ENCODE results near the gene KLF9.

The KLF9 gene

DNA sequence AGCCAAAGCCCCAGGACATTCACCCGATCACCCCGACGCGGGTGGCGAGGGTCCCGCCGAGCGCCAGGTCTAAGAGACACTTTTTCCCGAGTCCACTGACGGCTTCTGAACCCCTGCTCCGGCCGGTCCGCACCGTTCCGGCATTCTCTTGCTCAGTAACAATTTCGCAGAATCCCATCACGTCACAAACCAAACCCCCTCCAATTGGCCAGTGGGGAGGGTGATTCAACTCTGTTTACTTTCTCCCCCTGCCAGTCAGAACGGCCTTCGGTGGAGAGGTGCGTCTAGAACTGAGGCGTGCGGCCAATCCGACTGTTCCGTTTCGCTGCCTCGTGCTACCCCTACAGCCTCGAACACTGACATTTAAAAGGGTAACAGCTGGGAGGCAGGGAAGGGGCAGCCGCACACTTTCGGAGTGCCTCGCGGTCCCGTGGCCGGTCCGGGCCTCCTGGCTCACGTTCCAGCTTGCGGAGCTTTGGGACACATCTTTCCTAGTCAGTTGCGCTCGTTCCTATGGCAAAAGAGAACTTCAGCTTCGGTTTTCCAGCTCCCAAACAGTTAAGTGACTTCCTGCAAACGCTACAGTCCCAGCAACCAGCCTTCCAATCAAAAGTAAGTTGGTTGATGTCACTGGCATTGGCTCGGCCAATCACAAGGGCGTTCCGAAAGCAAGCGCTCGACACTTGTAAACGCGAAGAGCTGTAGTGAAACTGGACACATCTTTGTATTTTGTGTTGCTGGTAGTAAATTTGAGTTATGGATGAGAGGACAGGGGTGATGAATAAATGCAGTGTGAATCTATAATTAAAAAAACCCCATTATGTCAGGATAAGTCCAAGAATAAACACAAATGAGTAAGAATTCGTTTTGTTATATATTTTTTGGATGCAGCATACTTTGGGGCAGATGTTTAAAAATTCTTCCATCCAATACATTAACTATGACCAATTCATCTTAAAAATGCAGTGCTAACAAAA lies at the start of gene KLF9:
Gene KLF9 (minus strand): TSS at position 859 of the 977 bp plus-strand sequence. CDS start 1,294 bp downstream, outside the sequence.
- peak; percentile 78 for DNase-seq (ENCODE audit: low spot score)

DNA sequence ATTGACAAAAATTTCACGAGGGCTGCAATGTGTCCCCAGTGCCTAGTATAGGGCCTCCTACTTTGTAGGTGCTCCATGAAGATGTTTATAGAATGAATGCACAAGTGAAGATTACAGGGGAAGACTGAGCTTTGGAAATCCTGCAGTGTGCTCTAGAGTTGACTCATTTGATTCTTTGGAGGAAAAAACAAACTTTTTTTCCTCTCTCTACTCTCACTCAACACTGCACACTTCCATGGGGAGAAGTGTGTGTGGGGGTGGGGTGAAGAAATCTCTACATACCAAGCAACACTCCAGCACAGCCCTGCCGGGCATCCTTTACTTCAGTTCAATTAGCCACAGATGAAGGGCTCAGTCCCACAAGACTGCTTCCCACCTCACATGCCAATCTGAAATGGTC lies 49.4 kb upstream of the KLF9 start:
- DNase-seq (ENCODE audit: low spot score): no peak

- no peak for DNase-seq (ENCODE audit: low spot score)
Measured at GRCh38 chr9:70462300-70462699, 47.8 kb upstream of the KLF9 start.

GRCh38 chr9:70457235-70457634 lies 42.8 kb upstream of the KLF9 start:
- DNase-seq (ENCODE audit: low spot score): no peak

DNA sequence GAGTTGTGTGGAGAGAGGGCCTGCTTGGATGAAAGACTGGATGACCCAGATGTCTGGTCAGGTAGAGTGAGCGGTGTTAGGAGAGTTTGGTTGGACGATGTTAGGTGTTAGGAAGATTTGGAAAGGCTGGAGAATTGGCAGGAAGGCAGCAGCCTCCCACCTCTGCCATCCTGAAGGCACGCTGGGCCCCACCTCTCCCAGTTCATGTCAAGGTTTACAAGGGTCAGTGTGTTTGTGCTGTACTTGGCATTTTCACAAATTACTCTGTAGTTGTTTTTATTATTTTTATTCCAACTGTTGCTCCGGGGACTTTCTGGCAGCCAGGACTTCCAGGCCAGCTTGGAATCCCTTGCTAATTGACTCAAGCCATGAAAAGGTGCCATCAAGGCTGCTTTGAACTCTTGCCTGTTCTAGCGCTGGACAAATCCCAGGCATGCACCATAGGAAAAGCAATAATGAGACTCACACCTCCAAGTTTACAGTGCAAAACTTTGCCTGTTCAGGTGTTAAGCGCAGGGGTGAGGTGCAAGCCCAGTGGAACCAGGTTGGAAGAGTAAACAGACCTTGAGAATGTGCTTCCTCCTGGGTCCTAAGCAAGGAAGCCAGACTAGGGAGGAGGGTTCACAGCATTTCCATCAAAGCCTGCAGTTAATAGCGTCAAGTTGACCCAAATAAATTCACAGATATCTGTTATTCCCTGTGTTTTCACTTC lies 41.7 kb upstream of the KLF9 start:
- no peak for DNase-seq (ENCODE audit: low spot score)

- DNase-seq (ENCODE audit: low spot score): no peak
Measured at GRCh38 chr9:70452365-70452764, 37.9 kb upstream of the KLF9 start.

GRCh38 chr9:70451765-70452164 lies 37.3 kb upstream of the KLF9 start:
- no peak for DNase-seq (ENCODE audit: low spot score)

GRCh38 chr9:70450738-70451137 lies 36.3 kb upstream of the KLF9 start:
- DNase-seq (ENCODE audit: low spot score): no peak

DNA sequence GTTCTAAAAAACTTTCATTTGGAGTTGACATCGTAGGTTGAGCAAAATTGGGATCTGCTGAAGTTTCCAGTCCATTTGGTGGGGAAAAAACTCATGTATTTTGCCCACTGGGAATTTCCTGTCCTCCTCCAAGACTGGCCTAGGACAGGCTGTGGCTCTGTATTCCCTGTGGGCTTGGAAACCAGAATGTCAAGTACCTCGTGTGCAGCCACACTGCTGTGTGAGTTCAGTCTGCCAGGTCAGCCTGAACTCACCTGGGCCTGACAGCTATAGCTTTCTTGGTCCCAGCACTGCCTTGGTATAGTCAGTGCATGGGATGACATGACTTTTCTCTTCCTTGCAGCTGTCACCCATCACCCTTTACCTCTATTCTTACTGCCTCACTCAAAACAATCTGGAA lies 35.0 kb upstream of the KLF9 start:
- no peak for DNase-seq (ENCODE audit: low spot score)

- DNase-seq (ENCODE audit: low spot score): no peak
Measured at GRCh38 chr9:70448919-70449318, 34.5 kb upstream of the KLF9 start.

DNA sequence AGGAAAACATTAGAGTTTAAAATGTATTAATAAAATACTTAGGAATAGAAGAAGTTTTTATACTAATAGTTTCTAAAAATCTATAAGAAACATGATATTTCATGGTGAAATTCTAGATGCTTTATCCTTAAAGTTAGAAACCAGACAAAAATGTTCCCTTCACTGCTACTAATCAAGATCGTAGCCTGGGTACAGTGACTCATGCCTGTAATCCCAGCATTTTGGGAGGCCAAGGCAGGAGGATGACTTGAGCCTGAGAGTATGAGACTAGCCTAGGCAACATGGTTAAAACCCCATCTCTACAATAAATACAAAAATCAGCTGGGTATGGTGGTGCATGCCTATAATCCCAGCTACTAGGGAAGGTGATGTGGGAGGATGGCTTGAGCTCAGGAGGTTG lies 30.4 kb upstream of the KLF9 start:
- DNase-seq (ENCODE audit: low spot score): no peak

DNA sequence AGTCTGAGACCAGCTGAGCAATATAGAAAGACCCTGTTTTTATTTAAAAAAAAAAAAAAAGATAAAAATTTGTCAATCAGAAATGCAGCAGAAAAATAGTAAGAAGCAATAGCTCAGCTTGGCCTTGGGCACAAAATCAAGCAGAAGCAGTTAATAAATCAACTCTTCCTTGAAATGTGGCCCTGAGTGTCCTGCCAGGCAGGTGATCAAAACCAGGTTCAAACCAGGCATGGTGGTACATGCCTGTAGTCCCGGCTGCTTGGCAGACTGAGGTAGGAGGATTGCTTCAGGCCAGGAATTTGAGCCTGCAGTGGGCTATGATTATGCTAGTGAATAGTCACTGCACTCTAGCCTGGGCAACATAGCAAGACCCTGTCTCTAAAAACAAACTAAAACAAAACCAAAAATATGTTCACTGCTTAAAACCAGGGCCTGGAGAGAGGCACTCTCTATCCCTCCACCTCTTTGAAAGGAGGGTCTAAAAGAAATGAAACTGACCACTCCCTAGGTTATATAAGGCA lies 27.9 kb upstream of the KLF9 start:
- DNase-seq (ENCODE audit: low spot score): no peak

DNA sequence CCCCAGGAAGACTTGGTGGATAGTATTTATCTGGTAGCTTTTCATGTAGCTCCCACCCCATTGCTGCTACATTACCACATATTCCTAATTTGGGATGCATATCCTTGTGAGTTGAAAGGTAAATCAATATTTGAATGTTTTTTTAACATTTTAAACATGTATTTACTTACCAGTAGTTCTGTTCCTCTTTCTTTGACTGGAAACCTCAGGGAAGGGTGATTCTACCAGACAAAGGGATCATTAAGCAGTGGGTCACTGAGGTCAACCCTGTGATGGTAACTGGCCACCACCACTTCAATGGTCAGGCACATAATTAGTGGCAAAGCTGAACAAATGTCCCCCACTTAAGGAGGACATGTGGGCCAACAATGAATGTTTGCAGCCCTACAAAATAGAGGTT lies 27.2 kb upstream of the KLF9 start:
- no peak for DNase-seq (ENCODE audit: low spot score)

DNA sequence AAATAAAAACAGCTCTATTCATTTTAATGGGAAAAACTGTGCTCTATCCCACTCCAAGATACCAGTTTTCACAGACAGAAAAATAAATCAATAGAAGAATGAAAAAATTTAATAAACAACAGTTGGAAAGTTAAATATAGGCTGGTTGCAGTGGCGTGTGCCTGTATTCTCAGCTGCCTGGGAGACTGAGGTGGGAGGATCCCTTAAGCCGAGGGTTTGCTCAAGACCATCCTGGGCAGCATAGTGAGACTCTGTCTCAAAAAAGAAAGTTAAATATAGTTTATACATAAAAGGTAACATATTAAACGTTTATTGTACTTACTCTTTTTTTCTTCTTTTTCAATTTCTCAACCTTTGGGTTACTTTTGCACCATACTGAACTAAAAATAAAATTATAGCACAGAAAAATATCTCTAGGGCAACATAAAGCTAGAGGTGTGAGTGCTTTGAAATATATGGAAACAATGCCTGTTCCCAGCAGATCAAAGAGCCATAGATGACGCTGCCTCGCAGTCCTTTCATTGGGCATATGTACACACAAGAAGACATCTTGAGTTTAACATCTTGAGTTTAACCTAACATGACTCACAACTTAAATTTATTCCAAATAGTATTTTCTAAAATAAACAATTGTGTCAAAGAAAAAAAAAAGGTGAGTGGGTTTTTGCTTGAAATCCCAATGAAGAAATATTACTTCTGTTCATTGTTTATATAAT lies 25.7 kb upstream of the KLF9 start:
- DNase-seq (ENCODE audit: low spot score): no peak

DNA sequence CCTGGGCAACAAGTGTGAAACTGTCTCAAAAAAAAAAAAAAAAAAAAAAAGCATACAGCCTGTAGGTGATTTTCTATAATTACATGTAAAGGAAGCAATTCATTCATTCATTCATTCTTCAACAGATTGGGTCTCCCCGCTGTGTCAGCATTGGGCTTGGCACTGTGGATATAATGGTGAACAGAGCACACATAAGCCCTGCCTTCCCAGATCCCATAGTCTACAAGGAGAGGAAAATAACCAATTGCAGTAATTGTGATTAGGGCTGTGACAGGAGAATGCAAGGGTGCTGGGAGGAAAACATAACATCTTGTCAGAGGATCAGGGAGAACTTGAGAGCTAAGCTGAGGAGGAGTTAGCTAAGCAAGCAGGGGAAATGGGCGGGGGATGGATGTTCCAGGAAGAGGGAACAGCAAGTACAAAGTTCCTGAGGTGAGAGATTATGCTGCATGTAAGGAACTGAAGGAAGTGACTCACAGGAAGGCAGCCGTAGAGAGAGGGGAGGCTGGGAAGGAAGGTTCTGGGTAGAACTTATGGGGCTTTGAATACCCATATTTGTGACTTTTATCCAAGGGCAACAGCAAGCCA lies 24.0 kb upstream of the KLF9 start:
- DNase-seq (ENCODE audit: low spot score): no peak

- no peak for DNase-seq (ENCODE audit: low spot score)
Measured at GRCh38 chr9:70435948-70436347, 21.5 kb upstream of the KLF9 start.

DNA sequence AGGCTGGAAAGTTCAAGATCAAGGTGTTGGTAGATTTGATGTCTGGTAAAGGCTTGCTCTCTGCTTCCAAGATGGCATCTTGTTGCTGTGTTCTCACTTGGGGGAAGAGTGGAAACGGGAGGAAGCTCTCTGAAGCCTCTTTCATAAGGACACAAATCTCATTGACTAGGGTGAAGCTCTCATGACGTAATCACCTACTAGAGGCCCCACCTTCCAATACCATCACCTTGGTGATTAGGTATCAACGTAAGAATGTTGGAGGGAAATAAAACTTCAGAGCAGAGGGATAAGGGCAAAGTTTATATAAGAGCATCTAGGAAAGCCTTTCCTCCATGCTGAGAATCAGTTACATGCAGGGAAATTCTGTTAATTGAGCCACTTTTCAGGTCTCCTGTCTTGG lies 15.4 kb upstream of the KLF9 start:
- DNase-seq (ENCODE audit: low spot score): no peak

- no peak for DNase-seq (ENCODE audit: low spot score)
Measured at GRCh38 chr9:70428781-70429180, 14.3 kb upstream of the KLF9 start.

- DNase-seq (ENCODE audit: low spot score): no peak
Measured at GRCh38 chr9:70427161-70427945, 12.9 kb upstream of the KLF9 start.

DNA sequence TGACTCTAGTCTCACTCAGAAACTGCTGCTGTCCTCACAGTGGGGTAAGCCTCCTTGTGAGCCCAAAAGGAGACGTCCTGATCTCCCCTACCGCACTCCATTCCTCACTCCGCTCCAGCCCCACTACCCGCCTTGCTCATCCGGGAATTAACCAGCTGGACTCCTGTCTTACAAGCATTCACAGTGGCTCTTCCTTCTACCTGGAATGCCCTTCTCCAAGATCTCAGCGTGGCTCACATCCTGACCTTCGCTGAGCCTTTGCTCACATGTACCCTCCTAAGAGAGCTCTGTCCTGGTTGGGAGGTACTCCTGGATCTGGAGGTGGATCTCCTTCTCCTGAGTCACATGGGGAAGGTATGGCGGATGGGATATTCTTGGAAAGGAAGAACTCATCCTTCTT lies 10.7 kb upstream of the KLF9 start:
- DNase-seq (ENCODE audit: low spot score): no peak

DNA sequence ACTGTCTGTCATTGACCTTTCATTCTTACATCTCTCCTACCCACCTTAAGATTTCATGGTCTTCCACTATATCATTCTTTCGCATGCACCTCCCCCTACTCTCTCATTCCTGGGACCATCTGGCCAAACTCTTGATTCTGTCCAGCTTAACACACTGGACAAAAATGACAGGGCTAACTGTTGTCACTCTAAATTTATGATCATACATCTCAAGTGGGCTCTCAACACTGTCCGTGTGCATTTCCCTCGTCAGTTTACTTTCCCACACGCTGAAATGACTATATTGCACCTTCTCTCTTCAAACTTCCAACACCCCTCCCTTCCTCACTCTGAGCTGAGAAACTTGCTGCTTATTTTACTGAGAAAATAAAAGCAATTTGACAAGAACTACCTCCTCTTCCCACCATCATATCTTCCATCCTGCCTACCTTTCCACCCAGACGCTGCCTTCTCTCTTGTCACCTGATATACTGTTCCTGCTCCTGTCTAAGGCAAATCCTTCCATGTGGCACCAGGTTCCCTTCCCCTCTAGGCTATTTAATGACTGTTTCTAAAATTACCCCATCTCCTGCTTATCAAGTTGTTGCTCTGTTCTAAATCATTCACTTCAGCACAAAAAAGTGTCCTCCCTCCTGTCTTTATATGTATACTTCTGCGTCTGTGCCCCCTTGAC lies 8.1 kb upstream of the KLF9 start:
- no peak for DNase-seq (ENCODE audit: low spot score)
